OCI-LY7 (cell line): ENCODE data around the gene CPB1. TPM values are rescaled to one million over a fixed set of nuclear protein-coding genes. Genes with fewer than 3 reads are reported as not detected.

Experiments
- BruUV-seq: library from RNA; stranded (reverse); fragments of 400-500 nt; replicated peaks from 2 replicates; lab custom pipeline; 2021; lab: Mats Ljungman, UMichigan
- CTCF ChIA-PET: fragments of 300-600 bp; sonication (Branson Sonifier 250); formaldehyde crosslinking; loops from one replicate; lab custom pipeline; 2022; ENCODE audit warnings: antibody characterized with exemption; ENCODE audit not compliant: unreplicated experiment; lab: Charles Lee
- POLR2A ChIA-PET: fragments of 300-600 bp; sonication (Branson Sonifier 250); formaldehyde crosslinking; loops from one replicate; lab custom pipeline; 2022; ENCODE audit warnings: antibody characterized with exemption; lab: Charles Lee
- DNase-seq: peaks from one replicate; pipeline ENCODE4 v3.0.0-alpha.2; 2015; ENCODE audit warnings: low spot score
- H2AFZ ChIP-seq: fragments of 200-600 bp; sonication (generic), shearing (Covaris generic); 2 replicates; pipeline ENCODE4 v1.6.1; 2014; ENCODE audit warnings: mild to moderate bottlenecking, antibody characterized with exemption, low read length, moderate library complexity
- H3K27ac ChIP-seq: fragments of 200-600 bp; sonication (generic); 2 replicates; pipeline ENCODE4 v1.5.1; 2014; ENCODE audit warnings: mixed run types, low read depth, mild to moderate bottlenecking, moderate library complexity, low read length, inconsistent platforms; ENCODE audit not compliant: poor library complexity, severe bottlenecking
- H3K36me3 ChIP-seq: fragments of 200-600 bp; sonication (generic); 2 replicates; pipeline ENCODE4 v1.6.1; 2014; ENCODE audit warnings: mild to moderate bottlenecking, antibody characterized with exemption, low read length, moderate library complexity, mixed read lengths; ENCODE audit not compliant: insufficient read depth
- H3K4me1 ChIP-seq: fragments of 200-600 bp; sonication (generic); 2 replicates; pipeline ENCODE4 v1.5.1; 2014; ENCODE audit warnings: mild to moderate bottlenecking, low read length; ENCODE audit not compliant: insufficient read depth, poor library complexity, severe bottlenecking
- H3K4me2 ChIP-seq: fragments of 200-600 bp; sonication (generic); 2 replicates; pipeline ENCODE4 v1.6.1; 2014; ENCODE audit warnings: mild to moderate bottlenecking, low read length
- H3K4me3 ChIP-seq: fragments of 200-600 bp; sonication (generic); 2 replicates; pipeline ENCODE4 v1.5.1; 2014; ENCODE audit warnings: mild to moderate bottlenecking, low read depth, low read length; ENCODE audit not compliant: poor library complexity, severe bottlenecking
- H3K79me2 ChIP-seq: fragments of 200-600 bp; sonication (generic); 2 replicates; pipeline ENCODE4 v1.6.1; 2016; ENCODE audit warnings: low read depth, mild to moderate bottlenecking, low read length, moderate library complexity, mixed read lengths; ENCODE audit not compliant: insufficient read depth
- H3K9me2 ChIP-seq: fragments of 200-600 bp; sonication (generic); 2 replicates; pipeline ENCODE4 v1.6.1; 2016; ENCODE audit warnings: mild to moderate bottlenecking, low read length, mixed read lengths; ENCODE audit not compliant: insufficient read depth
- H3K9me3 ChIP-seq: fragments of 200-600 bp; sonication (generic); 2 replicates; pipeline ENCODE4 v1.6.1; 2014; ENCODE audit warnings: mild to moderate bottlenecking, mixed run types, low read length, mixed read lengths
- H4K20me1 ChIP-seq: fragments of 200-600 bp; sonication (generic); 2 replicates; pipeline ENCODE4 v1.6.1; 2014; ENCODE audit warnings: mild to moderate bottlenecking, antibody characterized with exemption, low read length, moderate library complexity, mixed read lengths; ENCODE audit not compliant: insufficient read depth
- EZH2phosphoT487 ChIP-seq: fragments of 200-600 bp; sonication (generic); IDR thresholded peaks from 2 replicates; pipeline ENCODE4 v1.6.1; 2018; ENCODE audit warnings: low read depth, borderline replicate concordance, mild to moderate bottlenecking, mixed run types, antibody characterized with exemption, low read length, moderate library complexity, mixed read lengths
- intact Hi-C: fragments of 100-400 bp; cut with micrococcal nuclease; formaldehyde crosslinking; loops from one replicate; pipeline ENCODE4 v1.10.0; 2022; ENCODE audit not compliant: unreplicated experiment
- total RNA-seq, 2 experiments: library from RNA; depleted of rRNA in 1 of 2; stranded (reverse); fragments of >200 nt in 1 of 2; shearing (Covaris generic) in 1 of 2; gene quantifications; 2 replicates each; pipeline ENCODE4 v1.2.3, GENCODE V29; 2014 to 2022
- TF ChIP-seq, protein P1 (sequence below): fragments of 200-600 bp; sonication (generic); conservative IDR thresholded peaks from 2 replicates; pipeline ENCODE4 v1.5.1; 2014; ENCODE audit warnings: mild to moderate bottlenecking, antibody characterized with exemption, low read length, moderate library complexity, mixed read lengths

The CPB1 gene
- total RNA-seq, 2 experiments from 2014 or later = not detected

GRCh38 chr3:148901987-148902791 is 74.6 kb downstream of the CPB1 start:
- POLR2A ChIA-PET = no interaction called here
- Histone ChIP-seq H3K4me2 (no peak overlapping the region), H3K9me2 (no peaks in the 10 kb centered on the region), H2AFZ (no peak overlapping the region), H3K4me3 (no peak overlapping the region), H3K4me1 (no peaks in the 10 kb centered on the region), H3K27ac (no peak overlapping the region), H4K20me1 (no peaks in the 10 kb centered on the region), H3K36me3 (no peaks in the 10 kb centered on the region), H3K79me2 (no peaks in the 10 kb centered on the region), H3K9me3 (no peaks in the 10 kb centered on the region)
- CTCF ChIA-PET = no interaction called here
- BruUV-seq = no TSS peak
- intact Hi-C loops = no loop called here
- TF ChIP-seq, protein P1, sequence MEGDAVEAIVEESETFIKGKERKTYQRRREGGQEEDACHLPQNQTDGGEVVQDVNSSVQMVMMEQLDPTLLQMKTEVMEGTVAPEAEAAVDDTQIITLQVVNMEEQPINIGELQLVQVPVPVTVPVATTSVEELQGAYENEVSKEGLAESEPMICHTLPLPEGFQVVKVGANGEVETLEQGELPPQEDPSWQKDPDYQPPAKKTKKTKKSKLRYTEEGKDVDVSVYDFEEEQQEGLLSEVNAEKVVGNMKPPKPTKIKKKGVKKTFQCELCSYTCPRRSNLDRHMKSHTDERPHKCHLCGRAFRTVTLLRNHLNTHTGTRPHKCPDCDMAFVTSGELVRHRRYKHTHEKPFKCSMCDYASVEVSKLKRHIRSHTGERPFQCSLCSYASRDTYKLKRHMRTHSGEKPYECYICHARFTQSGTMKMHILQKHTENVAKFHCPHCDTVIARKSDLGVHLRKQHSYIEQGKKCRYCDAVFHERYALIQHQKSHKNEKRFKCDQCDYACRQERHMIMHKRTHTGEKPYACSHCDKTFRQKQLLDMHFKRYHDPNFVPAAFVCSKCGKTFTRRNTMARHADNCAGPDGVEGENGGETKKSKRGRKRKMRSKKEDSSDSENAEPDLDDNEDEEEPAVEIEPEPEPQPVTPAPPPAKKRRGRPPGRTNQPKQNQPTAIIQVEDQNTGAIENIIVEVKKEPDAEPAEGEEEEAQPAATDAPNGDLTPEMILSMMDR = no peak
- no peak for TF ChIP-seq EZH2phosphoT487
- no peak for DNase-seq

DNA sequence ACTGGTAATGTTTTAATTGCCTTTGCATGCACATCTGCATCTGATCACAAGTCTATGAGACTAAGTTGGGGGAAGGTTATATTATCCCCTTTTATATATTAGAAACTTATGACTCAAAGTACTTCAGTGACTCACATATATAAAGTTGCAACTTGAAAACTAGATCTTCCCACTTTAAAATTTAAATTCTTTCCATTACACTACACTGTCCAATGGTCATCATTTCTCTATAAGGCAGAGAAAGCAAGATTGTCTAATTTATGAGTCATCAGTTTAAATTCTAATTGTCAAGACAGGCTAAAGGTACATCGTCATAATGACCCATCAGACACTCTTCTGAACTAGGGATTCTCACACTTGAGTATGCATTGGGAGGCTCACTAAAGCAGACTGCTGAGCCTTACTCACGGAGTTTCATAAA is 75.4 kb downstream of the CPB1 start:
- Histone ChIP-seq H3K9me3 (no peaks in the 10 kb centered on the region), H4K20me1 (no peaks in the 10 kb centered on the region), H3K27ac (no peak overlapping the region), H3K36me3 (no peaks in the 10 kb centered on the region), H3K4me3 (no peak overlapping the region), H3K9me2 (no peaks in the 10 kb centered on the region), H3K4me2 (no peak overlapping the region), H3K4me1 (no peaks in the 10 kb centered on the region), H2AFZ (no peak overlapping the region), H3K79me2 (no peaks in the 10 kb centered on the region)
- CTCF ChIA-PET = no interaction called here
- BruUV-seq = no TSS peak
- no peak for TF ChIP-seq EZH2phosphoT487
- TF ChIP-seq, protein P1 = no peak
- POLR2A ChIA-PET = no interaction called here
- no peak for DNase-seq
- intact Hi-C loops = no loop called here

DNA sequence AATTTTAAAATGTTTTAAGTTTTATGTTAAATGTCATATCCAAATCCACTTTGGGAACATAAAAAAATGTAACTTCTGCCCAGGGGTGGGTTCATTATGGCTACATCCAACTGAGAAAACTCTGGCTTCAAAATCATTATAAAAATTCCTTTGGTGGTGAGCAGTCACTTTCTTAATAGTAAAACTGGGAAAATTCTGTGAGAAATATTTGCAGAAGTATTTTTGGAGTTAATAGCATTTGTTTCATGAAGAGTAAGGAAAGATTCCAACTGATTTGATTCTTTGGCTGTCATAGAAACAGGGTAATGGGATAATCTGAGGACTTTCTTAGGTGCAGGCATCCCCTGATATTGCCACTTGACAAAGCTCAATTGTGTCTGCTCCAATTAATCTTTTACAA is 76.3 kb downstream of the CPB1 start:
- no peak overlapping the region for H3K4me3 ChIP-seq
- CTCF ChIA-PET = no interaction called here
- no peaks in the 10 kb centered on the region for H3K79me2 ChIP-seq
- no peak overlapping the region for H2AFZ ChIP-seq
- no peaks in the 10 kb centered on the region for H3K36me3 ChIP-seq
- no peak for TF ChIP-seq EZH2phosphoT487
- TF ChIP-seq, protein P1 = no peak
- no peak for DNase-seq
- no peak overlapping the region for H3K4me2 ChIP-seq
- no peaks in the 10 kb centered on the region for H3K9me2 ChIP-seq
- H3K27ac ChIP-seq = no peak overlapping the region
- no peaks in the 10 kb centered on the region for H3K9me3 ChIP-seq
- POLR2A ChIA-PET = no interaction called here
- no TSS peak for BruUV-seq
- H4K20me1 ChIP-seq = no peaks in the 10 kb centered on the region
- no peaks in the 10 kb centered on the region for H3K4me1 ChIP-seq
- intact Hi-C loops = no loop called here
